ENCODE measurements around the gene FCN2.

- TF ChIP-seq CTCF (IDR thresholded peaks at IDR 0.05; ENCODE audit: low read length) (no peak), EZH2 (optimal IDR thresholded peaks at IDR 0.05; ENCODE audit: low read depth, low read length) (no peak)
These were observed 15.6 kb downstream of the FCN2 start for GRCh38 chr9:134895908-134896833.

Data from MM.1S (cell line).